ENCODE measurements around the gene CLCN7.

Gene CLCN7

DNA sequence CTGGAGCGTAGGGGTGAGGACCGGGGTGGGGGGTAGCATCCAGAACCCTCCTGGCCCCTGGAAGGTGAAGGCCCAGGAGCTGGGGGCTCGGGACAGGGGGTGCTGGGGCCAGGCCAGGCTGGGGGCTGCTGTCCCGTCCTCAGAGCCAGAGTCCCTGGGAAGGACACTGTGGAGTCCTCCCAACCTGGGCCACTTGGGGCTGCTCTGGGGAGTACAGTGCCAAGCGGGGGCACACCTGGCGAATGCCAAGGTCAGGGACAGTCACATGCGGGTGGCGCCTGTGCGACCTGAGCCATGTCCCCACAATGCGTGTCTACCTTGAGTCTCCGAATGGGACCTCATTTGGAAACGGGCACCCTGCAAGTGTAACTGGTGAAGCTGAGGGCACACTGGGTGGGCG lies 45.2 kb downstream of the CLCN7 start:
- Histone ChIP-seq H3K9ac (ENCODE audit: low read length) (no peak overlapping the region), H3K4me1 (ENCODE audit: insufficient read depth, low read length) (no peaks in the 10 kb centered on the region), H3K36me3 (ENCODE audit: insufficient read depth, low read length) (no peaks in the 10 kb centered on the region), H3K27me3 (ENCODE audit: control insufficient read depth in 1 of 2, insufficient read depth in 2 of 2, low read length in 2 of 2) (no peaks in the 10 kb centered on the region), H3K4me3 (ENCODE audit: low read depth in 1 of 2, low read length in 2 of 2) (no peak overlapping the region), H3K27ac (ENCODE audit: low read depth, low read length) (no peak overlapping the region), H3K9me3 (ENCODE audit: low read length) (no peaks in the 10 kb centered on the region)

DNA sequence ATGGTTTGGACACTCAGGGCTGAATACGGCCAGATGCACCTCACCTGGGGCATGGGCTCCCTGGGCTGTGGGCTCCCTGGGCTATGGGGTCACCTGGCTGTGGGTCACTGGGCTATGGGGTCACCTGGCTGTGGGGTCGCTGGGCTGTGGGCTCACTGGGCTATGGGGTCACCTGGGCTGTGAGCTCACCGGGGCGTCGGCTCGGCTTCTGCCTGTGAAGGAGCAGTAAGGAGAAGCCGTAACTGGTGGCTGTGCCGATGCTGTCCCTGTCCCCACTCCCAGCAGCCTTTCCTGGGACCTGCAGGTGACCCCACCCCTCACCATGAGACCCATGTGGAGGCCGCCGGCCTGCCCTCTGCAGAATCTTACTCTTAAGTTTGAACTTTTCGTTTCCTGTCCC lies 45.8 kb downstream of the CLCN7 start:
- H3K9me3 ChIP-seq (ENCODE audit: low read length), result no peaks in the 10 kb centered on the region
- H3K27ac ChIP-seq (ENCODE audit: low read depth, low read length), result no peak overlapping the region

DNA sequence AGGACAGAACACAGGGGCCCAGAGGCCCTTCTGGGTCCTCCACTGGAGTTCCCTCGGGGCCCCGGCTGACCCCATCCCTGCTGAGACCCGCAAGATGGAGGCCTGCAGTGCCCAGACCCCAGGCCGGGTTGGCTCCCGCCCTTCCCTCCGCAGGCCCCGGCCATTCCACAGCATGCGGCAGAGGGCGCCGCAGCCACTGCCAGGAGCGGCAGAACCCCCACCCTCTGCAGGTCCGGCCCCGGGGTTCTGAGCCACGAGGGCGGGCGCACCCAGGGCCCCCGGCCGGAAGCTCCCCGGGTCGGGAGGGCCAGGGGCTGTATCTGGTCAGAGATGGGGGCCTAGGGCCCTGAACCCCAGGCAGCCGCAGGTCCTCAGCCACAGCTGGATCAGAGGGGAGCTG lies 46.3 kb downstream of the CLCN7 start:
- Histone ChIP-seq H3K27me3 (ENCODE audit: control insufficient read depth in 1 of 2, insufficient read depth in 2 of 2, low read length in 2 of 2) (no peaks in the 10 kb centered on the region), H3K9me3 (ENCODE audit: low read length) (no peaks in the 10 kb centered on the region), H3K27ac (ENCODE audit: low read depth, low read length) (no peak overlapping the region), H3K36me3 (ENCODE audit: insufficient read depth, low read length) (no peaks in the 10 kb centered on the region), H3K4me1 (ENCODE audit: insufficient read depth, low read length) (no peaks in the 10 kb centered on the region), H3K4me3 (ENCODE audit: low read depth in 1 of 2, low read length in 2 of 2) (peak overlapping the region in 1 of 2 donors; percentile 9), H3K9ac (ENCODE audit: low read length) (no peak overlapping the region)

More for the DNA sequence above, 45.8 kb downstream of the CLCN7 start:
- H3K9ac ChIP-seq (ENCODE audit: low read length), result no peak overlapping the region
- H3K4me3 ChIP-seq (ENCODE audit: low read depth in 1 of 2, low read length in 2 of 2), result no peak overlapping the region
- H3K27me3 ChIP-seq (ENCODE audit: control insufficient read depth in 1 of 2, insufficient read depth in 2 of 2, low read length in 2 of 2), result no peaks in the 10 kb centered on the region
- H3K36me3 ChIP-seq (ENCODE audit: insufficient read depth, low read length), result no peaks in the 10 kb centered on the region
- H3K4me1 ChIP-seq (ENCODE audit: insufficient read depth, low read length), result no peaks in the 10 kb centered on the region

DNA sequence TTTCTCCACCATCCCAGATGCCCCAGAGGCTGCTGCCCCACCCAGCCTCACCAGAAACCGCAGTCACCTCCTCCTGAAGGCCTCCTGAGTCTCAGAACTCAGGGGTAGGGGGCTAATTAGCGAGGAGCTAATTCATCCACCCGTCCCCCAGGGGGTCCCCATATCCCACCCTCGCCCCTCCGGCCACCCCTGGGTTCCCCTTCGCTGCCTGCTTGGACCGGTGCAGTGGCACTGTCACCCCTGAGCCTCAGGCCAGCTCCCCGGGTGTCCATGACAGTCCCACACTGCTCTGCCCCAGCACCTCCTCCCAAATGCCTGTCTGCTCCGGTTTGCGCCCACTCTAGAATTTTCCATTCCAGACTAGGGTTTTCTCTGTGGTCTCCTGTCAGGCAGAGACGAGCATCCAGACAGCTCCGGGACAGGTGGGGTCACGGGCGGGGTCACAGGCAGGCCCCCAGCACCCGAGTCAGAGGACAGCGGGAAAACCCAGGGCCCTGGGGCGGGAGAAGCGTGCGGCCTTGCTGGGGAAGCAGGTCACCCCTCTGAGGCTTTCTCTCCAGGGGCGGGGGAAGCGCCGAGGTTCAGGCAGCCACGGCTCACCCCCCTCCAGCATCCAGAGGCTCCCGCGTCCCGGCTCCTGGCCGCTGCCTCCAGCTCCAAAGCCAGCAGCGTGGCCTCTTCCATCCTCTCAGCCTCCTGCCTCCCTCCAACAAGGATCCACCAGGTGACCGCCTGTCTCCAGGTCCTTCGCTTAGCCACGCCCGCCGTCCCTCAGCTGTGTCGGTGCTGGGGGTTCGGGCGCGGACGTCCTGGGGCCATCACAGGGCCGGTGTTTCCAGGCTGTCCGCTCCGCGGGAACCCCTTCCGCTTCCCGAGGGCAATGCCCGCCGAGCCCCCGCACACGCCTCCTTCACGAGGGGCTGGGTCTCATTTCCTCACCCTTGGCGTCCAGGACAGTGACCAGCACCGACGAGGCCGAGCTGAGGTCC lies 47.1 kb downstream of the CLCN7 start:
- Histone ChIP-seq H3K36me3 (ENCODE audit: insufficient read depth, low read length) (no peaks in the 10 kb centered on the region), H3K27ac (ENCODE audit: low read depth, low read length) (no peak overlapping the region), H3K9me3 (ENCODE audit: low read length) (no peaks in the 10 kb centered on the region), H3K27me3 (ENCODE audit: control insufficient read depth in 1 of 2, insufficient read depth in 2 of 2, low read length in 2 of 2) (no peaks in the 10 kb centered on the region), H3K4me1 (ENCODE audit: insufficient read depth, low read length) (no peaks in the 10 kb centered on the region), H3K4me3 (ENCODE audit: low read depth in 1 of 2, low read length in 2 of 2) (no peak overlapping the region), H3K9ac (ENCODE audit: low read length) (no peak overlapping the region)

DNA sequence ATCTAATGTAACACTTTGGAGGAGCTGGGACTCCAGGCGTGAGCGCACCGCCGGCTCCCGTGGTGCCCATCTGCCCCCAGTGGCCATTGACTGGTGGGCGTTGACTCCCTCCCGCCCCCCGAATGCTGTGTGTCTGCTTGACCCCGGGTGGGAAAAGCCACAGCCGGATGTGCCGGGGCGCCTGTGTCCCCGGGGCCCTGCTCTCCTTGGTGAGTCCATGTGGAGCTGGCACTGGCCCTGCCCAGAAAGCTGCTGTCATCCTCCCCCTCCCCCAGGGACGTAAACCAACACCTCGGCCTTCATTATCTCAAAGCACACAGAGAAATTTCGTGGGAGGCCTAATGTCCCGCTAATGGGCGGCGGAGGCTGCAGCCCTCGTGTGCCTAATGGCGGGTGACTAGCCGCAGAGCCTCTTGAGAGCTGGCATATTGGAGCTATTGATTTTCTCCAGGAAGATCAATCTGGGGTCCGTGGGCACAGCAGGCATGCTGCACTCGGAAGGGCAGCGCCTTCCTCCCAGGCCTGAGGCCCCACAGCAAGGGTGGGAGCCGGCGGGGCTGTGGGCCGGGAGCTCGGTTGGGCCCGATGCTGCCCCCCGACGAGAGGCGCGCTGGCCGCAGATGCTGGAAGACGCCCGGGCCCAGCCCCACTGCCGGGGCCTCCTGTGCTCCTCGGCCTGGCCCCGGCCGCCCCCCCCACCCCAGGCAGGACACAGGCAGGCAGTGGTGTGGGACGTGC lies 47.9 kb downstream of the CLCN7 start:
- no peak overlapping the region for H3K27ac ChIP-seq (ENCODE audit: low read depth, low read length)
- peaks cover 4% of the 10 kb centered on the region for H3K4me1 ChIP-seq (ENCODE audit: insufficient read depth, low read length)
- H3K9me3 ChIP-seq (ENCODE audit: low read length), result no peaks in the 10 kb centered on the region
- H3K27me3 ChIP-seq (ENCODE audit: control insufficient read depth in 1 of 2, insufficient read depth in 2 of 2, low read length in 2 of 2), result no peaks in the 10 kb centered on the region
- no peak overlapping the region for H3K9ac ChIP-seq (ENCODE audit: low read length)
- H3K4me3 ChIP-seq (ENCODE audit: low read depth in 1 of 2, low read length in 2 of 2), result no peak overlapping the region
- no peaks in the 10 kb centered on the region for H3K36me3 ChIP-seq (ENCODE audit: insufficient read depth, low read length)

GRCh38 chr16:1425616-1426370 lies 49.0 kb downstream of the CLCN7 start:
- H3K9ac ChIP-seq (ENCODE audit: low read length), result no peak overlapping the region
- H3K36me3 ChIP-seq (ENCODE audit: insufficient read depth, low read length), result no peaks in the 10 kb centered on the region
- H3K9me3 ChIP-seq (ENCODE audit: low read length), result no peaks in the 10 kb centered on the region
- H3K4me3 ChIP-seq (ENCODE audit: low read depth in 1 of 2, low read length in 2 of 2), result no peak overlapping the region
- H3K27me3 ChIP-seq (ENCODE audit: control insufficient read depth in 1 of 2, insufficient read depth in 2 of 2, low read length in 2 of 2), result no peaks in the 10 kb centered on the region
- H3K27ac ChIP-seq (ENCODE audit: low read depth, low read length), result no peak overlapping the region
- H3K4me1 ChIP-seq (ENCODE audit: insufficient read depth, low read length), result peaks cover 6% of the 10 kb centered on the region

DNA sequence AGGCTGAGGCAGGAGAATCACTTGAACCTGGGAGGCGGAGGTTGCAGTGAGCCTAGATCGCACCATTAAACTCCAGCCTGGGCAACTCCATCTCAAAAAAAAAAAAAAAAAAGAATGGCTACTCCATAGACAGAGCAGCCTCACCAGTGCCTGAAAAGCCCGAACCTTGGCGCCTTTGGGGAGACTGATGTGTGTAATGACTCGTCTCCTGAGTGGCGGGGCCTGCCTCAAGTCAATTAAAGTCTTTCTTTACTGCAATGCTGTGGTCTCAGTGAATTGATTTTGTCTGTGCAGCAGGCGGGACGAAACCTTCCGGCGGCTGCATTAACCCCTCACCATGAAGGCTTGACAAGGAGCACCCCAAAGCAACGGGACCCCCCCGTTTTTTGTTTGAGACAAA lies 50.8 kb downstream of the CLCN7 start:
- H3K4me1 ChIP-seq (ENCODE audit: insufficient read depth, low read length), result peaks cover 13% of the 10 kb centered on the region
- no peaks in the 10 kb centered on the region for H3K36me3 ChIP-seq (ENCODE audit: insufficient read depth, low read length)
- H3K4me3 ChIP-seq (ENCODE audit: low read depth in 1 of 2, low read length in 2 of 2), result no peak overlapping the region
- no peak overlapping the region for H3K27ac ChIP-seq (ENCODE audit: low read depth, low read length)
- no peak overlapping the region for H3K9ac ChIP-seq (ENCODE audit: low read length)
- H3K27me3 ChIP-seq (ENCODE audit: control insufficient read depth in 1 of 2, insufficient read depth in 2 of 2, low read length in 2 of 2), result no peaks in the 10 kb centered on the region
- H3K9me3 ChIP-seq (ENCODE audit: low read length), result no peaks in the 10 kb centered on the region

GRCh38 chr16:1422076-1422475 lies 52.8 kb downstream of the CLCN7 start:
- peak overlapping the region; percentile 98 for H3K27ac ChIP-seq (ENCODE audit: low read depth, low read length)
- no peaks in the 10 kb centered on the region for H3K27me3 ChIP-seq (ENCODE audit: control insufficient read depth in 1 of 2, insufficient read depth in 2 of 2, low read length in 2 of 2)
- no peaks in the 10 kb centered on the region for H3K9me3 ChIP-seq (ENCODE audit: low read length)
- H3K4me1 ChIP-seq (ENCODE audit: insufficient read depth, low read length), result peaks cover 13% of the 10 kb centered on the region
- H3K4me3 ChIP-seq (ENCODE audit: low read depth in 1 of 2, low read length in 2 of 2), result no peak overlapping the region
- H3K36me3 ChIP-seq (ENCODE audit: insufficient read depth, low read length), result no peaks in the 10 kb centered on the region
- H3K9ac ChIP-seq (ENCODE audit: low read length), result no peak overlapping the region

- H3K9ac ChIP-seq (ENCODE audit: low read length), result peak overlapping the region; percentile 88
- peaks cover 13% of the 10 kb centered on the region for H3K4me1 ChIP-seq (ENCODE audit: insufficient read depth, low read length)
- peak overlapping the region; percentile 67 to 89 for H3K4me3 ChIP-seq (ENCODE audit: low read depth in 1 of 2, low read length in 2 of 2)
- peak overlapping the region; percentile 98 for H3K27ac ChIP-seq (ENCODE audit: low read depth, low read length)
- no peaks in the 10 kb centered on the region for H3K36me3 ChIP-seq (ENCODE audit: insufficient read depth, low read length)
- H3K9me3 ChIP-seq (ENCODE audit: low read length), result no peaks in the 10 kb centered on the region
- no peaks in the 10 kb centered on the region for H3K27me3 ChIP-seq (ENCODE audit: control insufficient read depth in 1 of 2, insufficient read depth in 2 of 2, low read length in 2 of 2)
These were observed 54.7 kb downstream of the CLCN7 start for GRCh38 chr16:1420111-1420539.

- H3K9ac ChIP-seq (ENCODE audit: low read length), result no peak overlapping the region
- no peaks in the 10 kb centered on the region for H3K27me3 ChIP-seq (ENCODE audit: control insufficient read depth in 1 of 2, insufficient read depth in 2 of 2, low read length in 2 of 2)
- peaks cover 6% of the 10 kb centered on the region for H3K4me1 ChIP-seq (ENCODE audit: insufficient read depth, low read length)
- H3K36me3 ChIP-seq (ENCODE audit: insufficient read depth, low read length), result peaks cover 5% of the 10 kb centered on the region
- no peak overlapping the region for H3K27ac ChIP-seq (ENCODE audit: low read depth, low read length)
- H3K9me3 ChIP-seq (ENCODE audit: low read length), result no peaks in the 10 kb centered on the region
- no peak overlapping the region for H3K4me3 ChIP-seq (ENCODE audit: low read depth in 1 of 2, low read length in 2 of 2)
These were observed 58.3 kb downstream of the CLCN7 start for GRCh38 chr16:1416521-1416941.

Measured in muscle layer of colon (tissue), 2 donors.